HCT116 (cell line): Measurements from ENCODE around the gene NBEAL2. TPM values are rescaled to one million over a fixed set of nuclear protein-coding genes. Genes with fewer than 3 reads are reported as not detected.

Source experiments
- ATAC-seq: fragments of 200-7000 bp; cut with Tn5 transposase; 2 replicates; pipeline ENCODE4 v1.9.1; 2020; ENCODE audit warnings: mild to moderate bottlenecking, moderate library complexity
- BruUV-seq: library from RNA; stranded (reverse); fragments of 400-500 nt; replicated peaks from 2 replicates; lab custom pipeline; 2021; lab: Mats Ljungman, UMichigan
- CTCF ChIA-PET: fragments of 300-600 bp; sonication (Branson Sonifier 250); formaldehyde crosslinking; loops from one replicate; lab custom pipeline; 2021; ENCODE audit warnings: antibody characterized with exemption; lab: Charles Lee
- POLR2A ChIA-PET: fragments of 300-600, 350-600 bp; sonication (Branson Sonifier 250); formaldehyde crosslinking; loops from one replicate; lab custom pipeline; 2021; ENCODE audit warnings: antibody characterized with exemption; lab: Charles Lee
- RAD21 ChIA-PET, 2 experiments: fragments of 300-600 bp; sonication (Branson Sonifier 250); formaldehyde crosslinking; loops; one replicate each; lab custom pipeline; 2023; ENCODE audit warnings: low total read pairs in 2 of 2; ENCODE audit not compliant: uncharacterized antibody in 2 of 2, unreplicated experiment in 2 of 2, low non-redundant PET in 1 of 2; lab: Charles Lee
- DNase-seq: peaks from one replicate; pipeline ENCODE4 v3.0.0-alpha.2; 2010; ENCODE audit warnings: low read depth, low spot score
- H2AFZ ChIP-seq: fragments of 200-600 bp; shearing (Covaris generic), sonication (generic); 2 replicates; pipeline ENCODE4 v1.6.1; 2017; ENCODE audit warnings: low read depth, mixed run types, mixed read lengths, antibody characterized with exemption, low read length; ENCODE audit not compliant: poor library complexity, severe bottlenecking
- H3K27ac ChIP-seq: 2 replicates; pipeline ENCODE4 v1.5.1; 2012; ENCODE audit warnings: low read depth, low read length
- H3K27me3 ChIP-seq: fragments of 200-600 bp; sonication (generic); 2 replicates; pipeline ENCODE4 v1.6.1; 2016; ENCODE audit warnings: mixed run types, low read length, mixed read lengths; ENCODE audit not compliant: insufficient read depth
- H3K36me3 ChIP-seq, 2 experiments: fragments of 200-500 bp in 1 of 2; fragments of 200-600 bp in 1 of 2; sonication (Bioruptor generic) in 1 of 2; sonication (generic) in 1 of 2; 2 replicates each; pipeline versions ENCODE4 v1.5.1 to v1.6.1; 2014 to 2016; ENCODE audit warnings: low read length in 2 of 2, inconsistent platforms in 1 of 2, mixed read lengths in 1 of 2, mixed run types in 1 of 2; ENCODE audit not compliant: insufficient read depth in 2 of 2, control insufficient read depth in 1 of 2
- H3K4me1 ChIP-seq, 2 experiments: fragments of 200-600 bp in 1 of 2; sonication (generic) in 1 of 2; 2 replicates each; pipeline versions ENCODE4 v1.5.1 to v1.6.1; 2012 to 2017; ENCODE audit warnings: low read length in 2 of 2, inconsistent platforms in 1 of 2, mild to moderate bottlenecking in 1 of 2, mixed read lengths in 1 of 2, mixed run types in 1 of 2, moderate library complexity in 1 of 2; ENCODE audit not compliant: insufficient read depth in 2 of 2, control insufficient read depth in 1 of 2
- H3K4me2 ChIP-seq: fragments of 200-600 bp; sonication (generic); 2 replicates; pipeline ENCODE4 v1.6.1; 2017; ENCODE audit warnings: mixed run types, low read length, mixed read lengths
- H3K4me3 ChIP-seq, 2 experiments: fragments of 200-600 bp in 1 of 2; sonication (generic) in 1 of 2; replicated peaks in 1 of 2; 2 replicates each; pipeline ENCODE4 v1.5.1; 2011 to 2016; ENCODE audit warnings: low read length in 2 of 2, control low read depth in 1 of 2, low read depth in 1 of 2, mild to moderate bottlenecking in 1 of 2, mixed read lengths in 1 of 2, mixed run types in 1 of 2
- H3K79me2 ChIP-seq: fragments of 200-600 bp; sonication (generic); 2 replicates; pipeline ENCODE4 v1.6.1; 2017; ENCODE audit warnings: mild to moderate bottlenecking, mixed run types, low read length, moderate library complexity, mixed read lengths; ENCODE audit not compliant: insufficient read depth
- H3K9ac ChIP-seq: fragments of 200-600 bp; sonication (generic); 2 replicates; pipeline ENCODE4 v1.6.1; 2016; ENCODE audit warnings: low read length, mixed read lengths
- H3K9me2 ChIP-seq: fragments of 200-600 bp; sonication (generic), shearing (Covaris generic); 2 replicates; pipeline ENCODE4 v1.6.1; 2017; ENCODE audit warnings: mixed run types, mild to moderate bottlenecking, moderate library complexity; ENCODE audit not compliant: insufficient read depth
- H3K9me3 ChIP-seq, 2 experiments: fragments of 200-500 bp in 1 of 2; fragments of 200-600 bp in 1 of 2; sonication (Bioruptor generic) in 1 of 2; sonication (generic) in 1 of 2; 2 replicates each; pipeline ENCODE4 v1.6.1; 2014 to 2017; ENCODE audit warnings: low read length in 2 of 2, mixed read lengths in 2 of 2, inconsistent platforms in 1 of 2, low read depth in 1 of 2, mild to moderate bottlenecking in 1 of 2, mixed run types in 1 of 2, moderate library complexity in 1 of 2; ENCODE audit not compliant: control insufficient read depth in 1 of 2, insufficient read depth in 1 of 2
- H4K20me1 ChIP-seq: fragments of 200-600 bp; sonication (generic), shearing (Covaris generic); 2 replicates; pipeline ENCODE4 v1.6.1; 2017; ENCODE audit warnings: mixed run types, mild to moderate bottlenecking, moderate library complexity; ENCODE audit not compliant: insufficient read depth
- ATF3 ChIP-seq: IDR thresholded peaks from 2 replicates; pipeline ENCODE4 v1.6.1; 2012
- CEBPB ChIP-seq: IDR thresholded peaks from 2 replicates; pipeline ENCODE4 v1.6.1; 2012; ENCODE audit warnings: low read depth
- CTCF ChIP-seq, 3 experiments: fragments of 200-600 bp in 1 of 3; sonication (generic) in 1 of 3; IDR thresholded peaks in 2 of 3; conservative IDR thresholded peaks in 1 of 3; 2 replicates each; pipeline ENCODE4 v1.5.1; 2012 to 2017; ENCODE audit warnings: low read depth in 2 of 3, low read length in 2 of 3, antibody characterized with exemption in 1 of 3, borderline replicate concordance in 1 of 3, control low read depth in 1 of 3, mild to moderate bottlenecking in 1 of 3, mixed read lengths in 1 of 3, mixed run types in 1 of 3, moderate library complexity in 1 of 3; ENCODE audit not compliant: insufficient read depth in 1 of 3
- EGR1 ChIP-seq: IDR thresholded peaks from 2 replicates; pipeline ENCODE4 v1.6.1; 2012; ENCODE audit warnings: low read depth
- ELF1 ChIP-seq: IDR thresholded peaks from 2 replicates; pipeline ENCODE4 v1.6.1; 2012; ENCODE audit warnings: low read depth, borderline replicate concordance
- EZH2 ChIP-seq: fragments of 200-600 bp; sonication (generic); IDR thresholded peaks from 2 replicates; pipeline ENCODE4 v1.6.1; 2017; ENCODE audit warnings: antibody characterized with exemption, mixed run types
- EZH2phosphoT487 ChIP-seq: fragments of 200-600 bp; IDR thresholded peaks from 2 replicates; pipeline ENCODE4 v1.6.1; 2018; ENCODE audit warnings: antibody characterized with exemption, borderline replicate concordance
- FOSL1 ChIP-seq: IDR thresholded peaks from 2 replicates; pipeline ENCODE4 v1.6.1; 2012; ENCODE audit warnings: low read depth
- JUND ChIP-seq: IDR thresholded peaks from 2 replicates; pipeline ENCODE4 v1.6.1; 2012
- POLR2A ChIP-seq: IDR thresholded peaks from 2 replicates; pipeline ENCODE4 v1.7.0; 2011; ENCODE audit warnings: borderline replicate concordance; ENCODE audit not compliant: insufficient read depth, insufficient read length; ENCODE audit errors: extremely low read depth
- RAD21 ChIP-seq: IDR thresholded peaks from 2 replicates; pipeline ENCODE4 v1.6.1; 2012; ENCODE audit warnings: low read depth, mild to moderate bottlenecking
- REST ChIP-seq: IDR thresholded peaks from 2 replicates; pipeline ENCODE4 v1.6.1; 2012; ENCODE audit warnings: low read depth
- SIN3A ChIP-seq: IDR thresholded peaks from 2 replicates; pipeline ENCODE4 v1.6.1; 2012; ENCODE audit warnings: low read depth
- SRF ChIP-seq: IDR thresholded peaks from 2 replicates; pipeline ENCODE4 v1.6.1; 2012; ENCODE audit warnings: low read depth
- YY1 ChIP-seq: IDR thresholded peaks from 2 replicates; pipeline ENCODE4 v1.6.1; 2011; ENCODE audit warnings: low read length, low read depth, moderate library complexity, mild to moderate bottlenecking; ENCODE audit not compliant: insufficient replicate concordance; ENCODE audit errors: extremely low read depth
- ZBTB33 ChIP-seq: IDR thresholded peaks from 2 replicates; pipeline ENCODE4 v1.6.1; 2011; ENCODE audit warnings: mild to moderate bottlenecking, low read length, moderate library complexity; ENCODE audit not compliant: insufficient replicate concordance; ENCODE audit errors: extremely low read depth
- intact Hi-C: fragments of 100-400 bp; cut with micrococcal nuclease; formaldehyde crosslinking; loops from 2 replicates; pipeline ENCODE4 v1.10.0; 2022
- total RNA-seq: library from RNA; stranded (reverse); gene quantifications from one replicate; pipeline ENCODE4 v1.2.1, GENCODE V29; 2021; ENCODE audit not compliant: unreplicated experiment

The NBEAL2 gene
- total RNA-seq, 1 experiment from 2014 or later, result 72.9 TPM

- TF ChIP-seq ZBTB33, result no peak
- no peak for TF ChIP-seq RAD21
- TF ChIP-seq JUND, result no peak
- no peak for TF ChIP-seq ELF1
- TF ChIP-seq EZH2phosphoT487, result no peak
Observed at GRCh38 chr3:46985588-46985987, 6.1 kb downstream of the NBEAL2 start (continued).

- Histone ChIP-seq H4K20me1 (no peaks in the 10 kb centered on the region), H3K4me2 (no peak overlapping the region), H3K79me2 (peaks cover 45% of the 10 kb centered on the region), H3K27me3 (no peaks in the 10 kb centered on the region), H3K27ac (no peak overlapping the region), H3K9ac (no peak overlapping the region), H3K4me1 (peaks cover 10 to 29% of the 10 kb centered on the region in 2 experiments), H2AFZ (no peak overlapping the region), H3K9me2 (no peaks in the 10 kb centered on the region), H3K9me3 (no peaks in the 10 kb centered on the region), H3K36me3 (peaks cover 0 to 3% of the 10 kb centered on the region in 2 experiments; a peak in 2 of 4 replicates), H3K4me3 (no peak overlapping the region)
- ChIA-PET RAD21 (no interaction called here), POLR2A (no interaction called here), CTCF (no interaction called here)
- DNase-seq (no peak), ATAC-seq (no peak)
- intact Hi-C loops, result no loop called here
- BruUV-seq, result no TSS peak
- no peak for TF ChIP-seq EZH2
- no peak for TF ChIP-seq FOSL1
- TF ChIP-seq ELF1, result no peak
- no peak for TF ChIP-seq JUND
- no peak for TF ChIP-seq YY1
- no peak for TF ChIP-seq SRF
- TF ChIP-seq ATF3, result no peak
- TF ChIP-seq RAD21, result no peak
- TF ChIP-seq EZH2phosphoT487, result no peak
- TF ChIP-seq POLR2A, result no peak
- no peak for TF ChIP-seq REST
- TF ChIP-seq CTCF (IDR thresholded peaks at IDR 0.05 in 2 of 3, conservative IDR thresholded peaks at IDR 0.05 in 1 of 3; ENCODE audit: borderline replicate concordance in 1 of 3, insufficient read depth in 1 of 3, low read depth in 2 of 3, low read length in 2 of 3), result no peak
- TF ChIP-seq SIN3A, result no peak
- TF ChIP-seq EGR1, result no peak
- no peak for TF ChIP-seq CEBPB
Observed at GRCh38 chr3:46986055-46986730, 6.7 kb downstream of the NBEAL2 start.
